ENCODE measurements around the gene RAB3GAP2.
A peak's percentile ranks its signal among the peaks of the same experiment; 100 is the strongest.

The RAB3GAP2 gene

GRCh38 chr1:220144051-220144450 is 128.2 kb downstream of the RAB3GAP2 start:
- Histone ChIP-seq H3K4me2 (ENCODE audit: insufficient read depth, low read length, poor library complexity, severe bottlenecking) (no peak overlapping the region), H3K27me3 (ENCODE audit: control insufficient read depth in 3 of 3, insufficient read depth in 3 of 3, low read depth in 1 of 3, low read length in 3 of 3) (no peaks in the 10 kb centered on the region), H2AFZ (ENCODE audit: low read length) (no peak overlapping the region), H3K14ac (ENCODE audit: low read length) (no peak overlapping the region), H3K9ac (ENCODE audit: low read depth, low read length, poor library complexity) (no peak overlapping the region), H3K4me3 (ENCODE audit: low read length in 2 of 2) (peak overlapping the region in 1 of 2 donors; percentile 41), H4K91ac (ENCODE audit: low read depth, low read length, poor library complexity) (no peak overlapping the region), H3K79me1 (ENCODE audit: low read depth, low read length) (no peaks in the 10 kb centered on the region), H4K8ac (ENCODE audit: low read depth, low read length) (no peak overlapping the region), H3K9me3 (replicated peaks in 1 of 2; ENCODE audit: control insufficient read depth in 2 of 2, insufficient read depth in 1 of 2, low read depth in 1 of 2, low read length in 2 of 2) (no peaks in the 10 kb centered on the region), H2BK12ac (ENCODE audit: low read length) (no peak overlapping the region), H3K4ac (ENCODE audit: low read length) (no peak overlapping the region), H2BK120ac (ENCODE audit: low read depth, low read length) (no peak overlapping the region), H3K4me1 (ENCODE audit: control insufficient read depth in 2 of 2, insufficient read depth in 1 of 2, low read depth in 1 of 2, low read length in 2 of 2) (no peaks in the 10 kb centered on the region), H2BK5ac (ENCODE audit: low read length) (no peak overlapping the region), H3K27ac (replicated peaks; ENCODE audit: low read length) (no peak overlapping the region), H3K36me3 (replicated peaks in 1 of 2; ENCODE audit: control insufficient read depth in 2 of 2, insufficient read depth in 2 of 2, low read length in 2 of 2) (peaks cover 7 to 93% of the 10 kb centered on the region in 2 donors), H2AK5ac (ENCODE audit: low read depth, low read length) (no peak overlapping the region), H3K18ac (ENCODE audit: low read length) (no peak overlapping the region), H3K23ac (ENCODE audit: low read depth, low read length, poor library complexity) (no peak overlapping the region), H2BK15ac (ENCODE audit: low read length) (no peak overlapping the region)
- DNase-seq (ENCODE audit: low spot score): no peak
- no CpG with 5 or more reads among the region's 5 CpGs for WGBS, 2 donors (ENCODE audit: extremely low coverage in 2 of 2, insufficient read length in 2 of 2, insufficient replicate concordance in 1 of 2)

- H2BK12ac ChIP-seq (ENCODE audit: low read length): no peak overlapping the region
- no peak overlapping the region for H3K9ac ChIP-seq (ENCODE audit: low read depth, low read length, poor library complexity)
- no peak overlapping the region for H3K4me2 ChIP-seq (ENCODE audit: insufficient read depth, low read length, poor library complexity, severe bottlenecking)
- H2AFZ ChIP-seq (ENCODE audit: low read length): no peak overlapping the region
- no peak overlapping the region for H2BK120ac ChIP-seq (ENCODE audit: low read depth, low read length)
- H3K14ac ChIP-seq (ENCODE audit: low read length): no peak overlapping the region
- no peak overlapping the region for H4K91ac ChIP-seq (ENCODE audit: low read depth, low read length, poor library complexity)
- DNase-seq (ENCODE audit: low spot score): no peak
- H3K4ac ChIP-seq (ENCODE audit: low read length): no peak overlapping the region
- H3K36me3 ChIP-seq (replicated peaks in 1 of 2; ENCODE audit: control insufficient read depth in 2 of 2, insufficient read depth in 2 of 2, low read length in 2 of 2): peaks cover 11 to 90% of the 10 kb centered on the region in 2 donors
- no CpG with 5 or more reads among the region's 6 CpGs for WGBS, 2 donors (ENCODE audit: extremely low coverage in 2 of 2, insufficient read length in 2 of 2, insufficient replicate concordance in 1 of 2)
- H3K4me3 ChIP-seq (ENCODE audit: low read length in 2 of 2): no peak overlapping the region
- no peak overlapping the region for H2AK5ac ChIP-seq (ENCODE audit: low read depth, low read length)
- no peak overlapping the region for H3K27ac ChIP-seq (replicated peaks; ENCODE audit: low read length)
- no peak overlapping the region for H2BK5ac ChIP-seq (ENCODE audit: low read length)
- no peak overlapping the region for H4K8ac ChIP-seq (ENCODE audit: low read depth, low read length)
- H3K23ac ChIP-seq (ENCODE audit: low read depth, low read length, poor library complexity): no peak overlapping the region
- H3K18ac ChIP-seq (ENCODE audit: low read length): no peak overlapping the region
- no peak overlapping the region for H2BK15ac ChIP-seq (ENCODE audit: low read length)
- peaks cover 0 to 11% of the 10 kb centered on the region in 2 donors for H3K4me1 ChIP-seq (ENCODE audit: control insufficient read depth in 2 of 2, insufficient read depth in 1 of 2, low read depth in 1 of 2, low read length in 2 of 2)
- no peaks in the 10 kb centered on the region for H3K79me1 ChIP-seq (ENCODE audit: low read depth, low read length)
- H3K27me3 ChIP-seq (ENCODE audit: control insufficient read depth in 3 of 3, insufficient read depth in 3 of 3, low read depth in 1 of 3, low read length in 3 of 3): no peaks in the 10 kb centered on the region
- no peaks in the 10 kb centered on the region for H3K9me3 ChIP-seq (replicated peaks in 1 of 2; ENCODE audit: control insufficient read depth in 2 of 2, insufficient read depth in 1 of 2, low read depth in 1 of 2, low read length in 2 of 2)
Measured at GRCh38 chr1:220139966-220140365, 132.3 kb downstream of the RAB3GAP2 start.

DNA sequence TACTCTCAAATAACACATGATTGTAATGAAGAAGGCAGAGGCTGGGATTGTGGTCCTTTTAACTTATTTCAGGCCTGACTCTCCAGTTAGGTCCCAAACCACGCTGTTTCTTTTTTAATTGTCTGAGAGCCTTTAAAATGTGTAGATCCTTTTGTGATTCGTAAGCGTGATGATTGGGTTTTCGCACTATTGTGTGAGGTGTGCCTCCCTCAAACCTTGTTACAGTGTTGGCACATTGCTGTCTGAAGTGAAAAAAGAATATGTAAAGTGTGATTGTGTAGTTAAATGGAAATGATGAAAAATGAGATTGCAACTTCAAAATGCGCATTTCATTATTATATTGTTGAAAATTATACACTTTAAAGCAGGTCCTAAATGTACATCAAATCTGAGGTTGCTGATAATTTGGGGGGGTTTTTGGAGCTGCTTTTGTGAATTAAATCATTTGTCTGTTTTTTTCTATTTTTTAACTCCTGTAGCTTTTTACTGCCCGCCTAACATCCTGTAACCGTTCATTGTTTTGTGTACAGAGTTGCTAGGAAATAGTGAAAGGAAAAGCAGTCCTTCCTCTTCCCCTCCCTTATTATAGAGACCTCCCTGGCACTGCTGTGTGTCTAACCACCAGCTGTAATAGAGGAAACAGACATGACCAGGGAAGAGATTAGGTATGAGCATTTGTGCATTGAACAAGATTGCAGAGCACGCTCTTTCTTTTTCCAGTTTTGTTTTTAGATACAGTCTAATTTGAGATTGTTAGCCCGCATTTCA is 135.1 kb downstream of the RAB3GAP2 start:
- H2BK12ac ChIP-seq (ENCODE audit: low read length): no peak overlapping the region
- no peak for DNase-seq (ENCODE audit: low spot score)
- H3K4me2 ChIP-seq (ENCODE audit: insufficient read depth, low read length, poor library complexity, severe bottlenecking): no peak overlapping the region
- H3K9ac ChIP-seq (ENCODE audit: low read depth, low read length, poor library complexity): no peak overlapping the region
- H2AFZ ChIP-seq (ENCODE audit: low read length): no peak overlapping the region
- H3K18ac ChIP-seq (ENCODE audit: low read length): no peak overlapping the region
- H3K9me3 ChIP-seq (replicated peaks in 1 of 2; ENCODE audit: control insufficient read depth in 2 of 2, insufficient read depth in 1 of 2, low read depth in 1 of 2, low read length in 2 of 2): no peaks in the 10 kb centered on the region
- peaks cover 0 to 11% of the 10 kb centered on the region in 2 donors for H3K4me1 ChIP-seq (ENCODE audit: control insufficient read depth in 2 of 2, insufficient read depth in 1 of 2, low read depth in 1 of 2, low read length in 2 of 2)
- no peak overlapping the region for H3K14ac ChIP-seq (ENCODE audit: low read length)
- peaks cover 16 to 90% of the 10 kb centered on the region in 2 donors for H3K36me3 ChIP-seq (replicated peaks in 1 of 2; ENCODE audit: control insufficient read depth in 2 of 2, insufficient read depth in 2 of 2, low read length in 2 of 2)
- H3K27me3 ChIP-seq (ENCODE audit: control insufficient read depth in 3 of 3, insufficient read depth in 3 of 3, low read depth in 1 of 3, low read length in 3 of 3): no peaks in the 10 kb centered on the region
- H4K8ac ChIP-seq (ENCODE audit: low read depth, low read length): no peak overlapping the region
- no peak overlapping the region for H2BK15ac ChIP-seq (ENCODE audit: low read length)
- H3K4me3 ChIP-seq (ENCODE audit: low read length in 2 of 2): no peak overlapping the region
- no peak overlapping the region for H3K23ac ChIP-seq (ENCODE audit: low read depth, low read length, poor library complexity)
- no peak overlapping the region for H2BK5ac ChIP-seq (ENCODE audit: low read length)
- no peak overlapping the region for H3K27ac ChIP-seq (replicated peaks; ENCODE audit: low read length)
- WGBS, 2 donors (ENCODE audit: extremely low coverage in 2 of 2, insufficient read length in 2 of 2, insufficient replicate concordance in 1 of 2): no CpG with 5 or more reads among the region's 9 CpGs
- H2BK120ac ChIP-seq (ENCODE audit: low read depth, low read length): no peak overlapping the region
- no peaks in the 10 kb centered on the region for H3K79me1 ChIP-seq (ENCODE audit: low read depth, low read length)
- no peak overlapping the region for H3K4ac ChIP-seq (ENCODE audit: low read length)
- no peak overlapping the region for H4K91ac ChIP-seq (ENCODE audit: low read depth, low read length, poor library complexity)
- no peak overlapping the region for H2AK5ac ChIP-seq (ENCODE audit: low read depth, low read length)

GRCh38 chr1:220135755-220136154 is 136.5 kb downstream of the RAB3GAP2 start:
- Histone ChIP-seq H3K9ac (ENCODE audit: low read depth, low read length, poor library complexity) (no peak overlapping the region), H2BK15ac (ENCODE audit: low read length) (no peak overlapping the region), H2BK5ac (ENCODE audit: low read length) (no peak overlapping the region), H3K4me3 (ENCODE audit: low read length in 2 of 2) (no peak overlapping the region), H3K4me2 (ENCODE audit: insufficient read depth, low read length, poor library complexity, severe bottlenecking) (no peak overlapping the region), H3K27ac (replicated peaks; ENCODE audit: low read length) (no peak overlapping the region), H3K36me3 (replicated peaks in 1 of 2; ENCODE audit: control insufficient read depth in 2 of 2, insufficient read depth in 2 of 2, low read length in 2 of 2) (peaks cover 16 to 82% of the 10 kb centered on the region in 2 donors), H3K79me1 (ENCODE audit: low read depth, low read length) (no peaks in the 10 kb centered on the region), H2AK5ac (ENCODE audit: low read depth, low read length) (no peak overlapping the region), H3K4me1 (ENCODE audit: control insufficient read depth in 2 of 2, insufficient read depth in 1 of 2, low read depth in 1 of 2, low read length in 2 of 2) (peaks cover 0 to 11% of the 10 kb centered on the region in 2 donors), H2BK120ac (ENCODE audit: low read depth, low read length) (no peak overlapping the region), H2AFZ (ENCODE audit: low read length) (no peak overlapping the region), H3K18ac (ENCODE audit: low read length) (no peak overlapping the region), H4K8ac (ENCODE audit: low read depth, low read length) (no peak overlapping the region), H3K14ac (ENCODE audit: low read length) (no peak overlapping the region), H3K4ac (ENCODE audit: low read length) (no peak overlapping the region), H3K27me3 (ENCODE audit: control insufficient read depth in 3 of 3, insufficient read depth in 3 of 3, low read depth in 1 of 3, low read length in 3 of 3) (no peaks in the 10 kb centered on the region), H4K91ac (ENCODE audit: low read depth, low read length, poor library complexity) (no peak overlapping the region), H3K9me3 (replicated peaks in 1 of 2; ENCODE audit: control insufficient read depth in 2 of 2, insufficient read depth in 1 of 2, low read depth in 1 of 2, low read length in 2 of 2) (no peaks in the 10 kb centered on the region), H2BK12ac (ENCODE audit: low read length) (no peak overlapping the region), H3K23ac (ENCODE audit: low read depth, low read length, poor library complexity) (no peak overlapping the region)
- no CpG with 5 or more reads among the region's 2 CpGs for WGBS, 2 donors (ENCODE audit: extremely low coverage in 2 of 2, insufficient read length in 2 of 2, insufficient replicate concordance in 1 of 2)
- DNase-seq (ENCODE audit: low spot score): no peak
